GM23338 (cell line): ENCODE measurements around the gene TFCP2. TPM values are rescaled to one million over a fixed set of nuclear protein-coding genes. Genes with fewer than 3 reads are reported as not detected.

Source experiments
- ATAC-seq: fragments of 200-7000 bp; cut with Tn5 transposase; 3 replicates; pipeline ENCODE4 v1.9.1; 2020
- DNase-seq: peaks from one replicate; pipeline ENCODE4 v3.0.0-alpha.2; 2015; ENCODE audit warnings: low spot score
- H2AFZ ChIP-seq: fragments of 200-600 bp; sonication (generic); 2 replicates; pipeline ENCODE4 v1.8.0; 2016; ENCODE audit warnings: antibody characterized with exemption, mild to moderate bottlenecking, moderate library complexity
- H3F3A ChIP-seq: fragments of 200-600 bp; sonication (generic); replicated peaks from 2 replicates; pipeline ENCODE4 v1.8.0; 2017; ENCODE audit warnings: antibody characterized with exemption, mixed run types, low read depth
- H3K27ac ChIP-seq: fragments of 200-600 bp; sonication (generic); 2 replicates; pipeline ENCODE4 v1.6.1; 2016; ENCODE audit warnings: low read depth
- H3K27me3 ChIP-seq: fragments of 200-600 bp; sonication (generic); 2 replicates; pipeline ENCODE4 v1.8.0; 2016; ENCODE audit warnings: mild to moderate bottlenecking, mixed run types, moderate library complexity; ENCODE audit not compliant: insufficient read depth
- H3K36me3 ChIP-seq: fragments of 200-600 bp; sonication (generic); 2 replicates; pipeline ENCODE4 v1.8.0; 2016; ENCODE audit warnings: mild to moderate bottlenecking; ENCODE audit not compliant: insufficient read depth
- H3K4me1 ChIP-seq: fragments of 200-600 bp; sonication (generic); 2 replicates; pipeline ENCODE4 v1.8.0; 2016; ENCODE audit warnings: mild to moderate bottlenecking, moderate library complexity; ENCODE audit not compliant: insufficient read depth
- H3K4me2 ChIP-seq: fragments of 200-600 bp; sonication (generic); 2 replicates; pipeline ENCODE4 v1.7.1; 2017; ENCODE audit warnings: mixed run types
- H3K4me3 ChIP-seq: fragments of 200-600 bp; sonication (generic); 2 replicates; pipeline ENCODE4 v1.6.1; 2016; ENCODE audit warnings: mixed run types
- H3K79me2 ChIP-seq: fragments of 200-600 bp; sonication (generic); replicated peaks from 2 replicates; pipeline ENCODE4 v1.8.0; 2017; ENCODE audit warnings: mild to moderate bottlenecking; ENCODE audit not compliant: insufficient read depth
- H3K9me2 ChIP-seq: fragments of 200-600 bp; sonication (generic); 2 replicates; pipeline ENCODE4 v1.8.0; 2017; ENCODE audit not compliant: insufficient read depth
- H4K20me1 ChIP-seq: fragments of 200-600 bp; sonication (generic); replicated peaks from 2 replicates; pipeline ENCODE4 v1.8.0; 2017; ENCODE audit warnings: mild to moderate bottlenecking; ENCODE audit not compliant: insufficient read depth
- H3K27ac Mint-ChIP-seq: 2 replicates; pipeline ENCODE4 v1.8.0; 2020; ENCODE audit warnings: inconsistent platforms, mild to moderate bottlenecking, moderate library complexity, mixed read lengths
- H3K27me3 Mint-ChIP-seq: 3 replicates; pipeline ENCODE4 v1.8.0; 2022; ENCODE audit warnings: low read depth, mild to moderate bottlenecking, moderate library complexity, mixed read lengths, inconsistent platforms; ENCODE audit not compliant: insufficient read depth, poor library complexity
- H3K36me3 Mint-ChIP-seq: 3 replicates; pipeline ENCODE4 v1.8.0; 2021; ENCODE audit warnings: low read depth, mild to moderate bottlenecking, inconsistent platforms, moderate library complexity, mixed read lengths
- H3K4me1 Mint-ChIP-seq: 3 replicates; pipeline ENCODE4 v1.8.0; 2020; ENCODE audit warnings: mild to moderate bottlenecking, inconsistent platforms, mixed read lengths
- H3K4me3 Mint-ChIP-seq: 3 replicates; pipeline ENCODE4 v1.8.0; 2021; ENCODE audit warnings: moderate library complexity, mild to moderate bottlenecking, inconsistent platforms, mixed read lengths
- H3K9me3 Mint-ChIP-seq: 3 replicates; pipeline ENCODE4 v1.8.0; 2020; ENCODE audit warnings: moderate library complexity, mild to moderate bottlenecking, inconsistent platforms, mixed read lengths
- CREB1 ChIP-seq: fragments of 250-450 bp; sonication (Bioruptor Pico); IDR thresholded peaks from 2 replicates; pipeline ENCODE4 v1.5.0; 2020; ENCODE audit warnings: low read depth, mild to moderate bottlenecking, moderate library complexity
- EZH2 ChIP-seq: fragments of 200-600 bp; sonication (generic); IDR thresholded peaks from one replicate; pipeline ENCODE4 v1.8.0; 2017; ENCODE audit warnings: antibody characterized with exemption, mild to moderate bottlenecking, low read depth; ENCODE audit not compliant: unreplicated experiment
- JUNB ChIP-seq: IDR thresholded peaks from one replicate; pipeline ENCODE4 v1.6.1; 2016; ENCODE audit warnings: antibody characterized with exemption; ENCODE audit not compliant: unreplicated experiment
- POLR2AphosphoS5 ChIP-seq: IDR thresholded peaks from 2 replicates; pipeline ENCODE4 v1.6.1; 2016; ENCODE audit warnings: antibody characterized with exemption, low read depth
- ZNF114 ChIP-seq: fragments of 250-450 bp; sonication (Bioruptor Pico); IDR thresholded peaks from 2 replicates; pipeline ENCODE4 v1.5.0; 2020; ENCODE audit warnings: mild to moderate bottlenecking, moderate library complexity
- ZNF331 ChIP-seq: fragments of 250-450 bp; sonication (Bioruptor Pico); IDR thresholded peaks from 2 replicates; pipeline ENCODE4 v1.5.0; 2020; ENCODE audit warnings: low read depth, mild to moderate bottlenecking, moderate library complexity
- polyA plus RNA-seq: library from polyadenylated mRNA; unstranded; fragments of >200 nt; fragmentation: Nextera tagmentation; extraction: Ambion mirVana; gene quantifications from 2 replicates; pipeline ENCODE4 v1.2.1, GENCODE V29; 2016
- total RNA-seq: library from RNA; depleted of rRNA; stranded (reverse); fragments of >200 nt; shearing (Covaris generic); gene quantifications from 2 replicates; pipeline ENCODE4 v1.2.3, GENCODE V29; 2014
- TF ChIP-seq, protein P1 (sequence below), 2 experiments: fragments of 200-600 bp in 1 of 2; sonication (generic) in 1 of 2; conservative IDR thresholded peaks; 2 replicates each; pipeline versions ENCODE4 v1.5.1 to v1.6.1; 2016 to 2017; ENCODE audit warnings: antibody characterized with exemption in 2 of 2, low read depth in 2 of 2, mild to moderate bottlenecking in 2 of 2, moderate library complexity in 1 of 2
- TF ChIP-seq, protein P2 (sequence below): IDR thresholded peaks from one replicate; pipeline ENCODE4 v1.6.1; 2018; ENCODE audit warnings: antibody characterized with exemption; ENCODE audit not compliant: unreplicated experiment

TFCP2 gene
- total and polyA plus RNA-seq, 2 experiments from 2014 or later = 15.2 to 30.5 TPM

DNA sequence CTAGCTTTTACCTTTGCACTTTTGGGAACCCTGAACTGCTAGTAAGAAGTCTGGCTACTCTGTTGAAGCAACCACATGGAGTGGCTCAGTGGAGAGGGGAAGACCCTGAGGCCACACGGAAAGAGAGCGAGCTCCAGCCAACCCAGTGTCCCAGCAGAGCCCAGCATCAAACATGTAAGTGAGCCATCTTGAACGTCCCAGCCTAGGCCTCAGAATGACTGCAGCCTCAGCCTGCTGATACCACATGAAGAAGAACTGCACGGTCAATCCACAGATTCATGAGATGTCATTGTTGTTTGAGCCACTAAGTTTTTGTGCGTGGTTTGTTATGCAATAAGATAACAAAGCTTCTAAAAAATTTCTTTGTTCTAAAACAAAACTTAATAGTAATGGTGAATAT is 40.2 kb downstream of the TFCP2 start (continued):
- TF ChIP-seq ZNF331 (CRISPR knock-in tag) = no peak

DNA sequence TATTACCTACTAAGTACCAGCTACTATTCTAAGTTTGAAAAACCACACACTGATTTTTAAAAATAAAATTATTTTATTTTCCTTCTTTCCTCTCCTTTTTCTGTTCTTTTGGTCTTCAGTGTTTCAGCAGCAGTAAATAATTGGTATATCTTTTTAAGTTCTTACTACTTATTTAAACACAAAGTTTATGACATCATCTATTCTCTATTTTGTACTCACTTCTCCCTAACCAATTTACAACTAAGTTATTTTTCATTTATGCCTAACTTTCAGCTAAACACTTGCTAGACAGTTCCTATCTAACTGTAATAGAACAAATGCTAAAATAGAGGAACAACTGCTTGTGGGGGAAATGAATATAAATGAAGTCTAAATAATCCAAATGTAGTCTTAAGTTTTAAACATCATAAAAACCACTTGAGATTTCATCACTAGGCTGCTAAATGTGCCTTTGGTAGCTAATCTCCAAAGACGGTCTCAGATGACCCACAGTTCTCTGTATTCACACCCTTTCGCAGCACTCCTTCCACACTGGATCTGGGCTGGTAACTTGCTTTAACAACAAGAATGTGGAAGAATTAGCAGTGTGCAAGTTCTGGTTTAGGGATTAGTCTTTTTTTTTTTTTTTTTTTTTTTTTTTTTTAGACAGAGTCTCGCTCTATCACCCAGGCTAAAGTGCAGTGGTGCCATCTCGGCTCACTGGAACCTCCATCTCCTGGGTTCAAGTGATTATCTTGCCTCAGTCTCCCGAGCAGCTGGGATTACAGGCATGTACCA is 41.0 kb downstream of the TFCP2 start:
- no peak overlapping the region for H3K27ac ChIP-seq
- peaks cover 49% of the 10 kb centered on the region for H3K79me2 ChIP-seq
- H3K36me3 Mint-ChIP-seq = 0 out of 3 replicates have a peak, but pooled peaks cover 3% of the 10 kb centered on the region
- H3K9me2 ChIP-seq = no peaks in the 10 kb centered on the region
- no peak overlapping the region for H3K4me3 Mint-ChIP-seq
- peaks cover 4% of the 10 kb centered on the region; the same call in 2 of the 3 replicates for H3K4me1 Mint-ChIP-seq
- TF ChIP-seq POLR2AphosphoS5 (no peak), EZH2 (no peak), JUNB (no peak), CREB1 (no peak), ZNF114 (CRISPR knock-in tag) (no peak), ZNF331 (CRISPR knock-in tag) (no peak)
- TF ChIP-seq, protein P1, sequence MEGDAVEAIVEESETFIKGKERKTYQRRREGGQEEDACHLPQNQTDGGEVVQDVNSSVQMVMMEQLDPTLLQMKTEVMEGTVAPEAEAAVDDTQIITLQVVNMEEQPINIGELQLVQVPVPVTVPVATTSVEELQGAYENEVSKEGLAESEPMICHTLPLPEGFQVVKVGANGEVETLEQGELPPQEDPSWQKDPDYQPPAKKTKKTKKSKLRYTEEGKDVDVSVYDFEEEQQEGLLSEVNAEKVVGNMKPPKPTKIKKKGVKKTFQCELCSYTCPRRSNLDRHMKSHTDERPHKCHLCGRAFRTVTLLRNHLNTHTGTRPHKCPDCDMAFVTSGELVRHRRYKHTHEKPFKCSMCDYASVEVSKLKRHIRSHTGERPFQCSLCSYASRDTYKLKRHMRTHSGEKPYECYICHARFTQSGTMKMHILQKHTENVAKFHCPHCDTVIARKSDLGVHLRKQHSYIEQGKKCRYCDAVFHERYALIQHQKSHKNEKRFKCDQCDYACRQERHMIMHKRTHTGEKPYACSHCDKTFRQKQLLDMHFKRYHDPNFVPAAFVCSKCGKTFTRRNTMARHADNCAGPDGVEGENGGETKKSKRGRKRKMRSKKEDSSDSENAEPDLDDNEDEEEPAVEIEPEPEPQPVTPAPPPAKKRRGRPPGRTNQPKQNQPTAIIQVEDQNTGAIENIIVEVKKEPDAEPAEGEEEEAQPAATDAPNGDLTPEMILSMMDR (conservative IDR thresholded peaks at IDR 0.05; ENCODE audit: low read depth in 2 of 2) = no peak
- TF ChIP-seq, protein P2, sequence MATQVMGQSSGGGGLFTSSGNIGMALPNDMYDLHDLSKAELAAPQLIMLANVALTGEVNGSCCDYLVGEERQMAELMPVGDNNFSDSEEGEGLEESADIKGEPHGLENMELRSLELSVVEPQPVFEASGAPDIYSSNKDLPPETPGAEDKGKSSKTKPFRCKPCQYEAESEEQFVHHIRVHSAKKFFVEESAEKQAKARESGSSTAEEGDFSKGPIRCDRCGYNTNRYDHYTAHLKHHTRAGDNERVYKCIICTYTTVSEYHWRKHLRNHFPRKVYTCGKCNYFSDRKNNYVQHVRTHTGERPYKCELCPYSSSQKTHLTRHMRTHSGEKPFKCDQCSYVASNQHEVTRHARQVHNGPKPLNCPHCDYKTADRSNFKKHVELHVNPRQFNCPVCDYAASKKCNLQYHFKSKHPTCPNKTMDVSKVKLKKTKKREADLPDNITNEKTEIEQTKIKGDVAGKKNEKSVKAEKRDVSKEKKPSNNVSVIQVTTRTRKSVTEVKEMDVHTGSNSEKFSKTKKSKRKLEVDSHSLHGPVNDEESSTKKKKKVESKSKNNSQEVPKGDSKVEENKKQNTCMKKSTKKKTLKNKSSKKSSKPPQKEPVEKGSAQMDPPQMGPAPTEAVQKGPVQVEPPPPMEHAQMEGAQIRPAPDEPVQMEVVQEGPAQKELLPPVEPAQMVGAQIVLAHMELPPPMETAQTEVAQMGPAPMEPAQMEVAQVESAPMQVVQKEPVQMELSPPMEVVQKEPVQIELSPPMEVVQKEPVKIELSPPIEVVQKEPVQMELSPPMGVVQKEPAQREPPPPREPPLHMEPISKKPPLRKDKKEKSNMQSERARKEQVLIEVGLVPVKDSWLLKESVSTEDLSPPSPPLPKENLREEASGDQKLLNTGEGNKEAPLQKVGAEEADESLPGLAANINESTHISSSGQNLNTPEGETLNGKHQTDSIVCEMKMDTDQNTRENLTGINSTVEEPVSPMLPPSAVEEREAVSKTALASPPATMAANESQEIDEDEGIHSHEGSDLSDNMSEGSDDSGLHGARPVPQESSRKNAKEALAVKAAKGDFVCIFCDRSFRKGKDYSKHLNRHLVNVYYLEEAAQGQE = no peak
- H2AFZ ChIP-seq = no peak overlapping the region
- H3K36me3 ChIP-seq = no peaks in the 10 kb centered on the region; the same call in 1 of the 2 replicates
- H3K27ac Mint-ChIP-seq = 0 out of 2 replicates have a peak overlapping the region, but pooled peaks have one; percentile 28
- no peaks in the 10 kb centered on the region for H3K4me1 ChIP-seq
- H3F3A ChIP-seq = no peaks in the 10 kb centered on the region
- H3K27me3 Mint-ChIP-seq = no peaks in the 10 kb centered on the region
- ATAC-seq = no peak
- peaks cover 7% of the 10 kb centered on the region; the same call in 1 of the 2 replicates for H4K20me1 ChIP-seq
- H3K4me3 ChIP-seq = no peak overlapping the region
- H3K4me2 ChIP-seq = no peak overlapping the region
- DNase-seq = no peak
- H3K9me3 Mint-ChIP-seq = no peaks in the 10 kb centered on the region
- H3K27me3 ChIP-seq = no peaks in the 10 kb centered on the region
